ENCODE data around the gene IL1RAPL1.

GRCh38 chrX:28848707-28849106 lies 261.5 kb downstream of the IL1RAPL1 start:
- TF ChIP-seq CTCF (conservative IDR thresholded peaks at IDR 0.05 in 1 of 2, IDR thresholded peaks at IDR 0.05 in 1 of 2; ENCODE audit: low read depth in 1 of 2, low read length in 2 of 2) (no peak), EZH2 (IDR thresholded peaks at IDR 0.05; ENCODE audit: low read length, missing control alignments) (no peak)

Measured in fibroblast of lung (primary cell).